Body of pancreas (tissue), 4 donors: ENCODE measurements around the gene UBE2I. TPM values are rescaled to one million over a fixed set of nuclear protein-coding genes. Genes with fewer than 3 reads are reported as not detected.

ENCODE experiments used
- ATAC-seq: fragments of 150-250 bp; one replicate; pipeline ENCODE4 v1.9.1; 2016
- DNase-seq, 4 donors: peaks; one replicate each; pipeline ENCODE4 v3.0.0-alpha.2; 2019
- H3K27ac ChIP-seq, 4 donors: fragments of 200-600 bp; sonication (generic); 1 replicate in 3 of 4; 2 replicates in 1 of 4; pipeline versions ENCODE4 v1.5.1 to v1.6.1; 2016 to 2019; ENCODE audit warnings: mild to moderate bottlenecking in 1 of 4, mixed read lengths in 1 of 4, moderate library complexity in 1 of 4
- H3K27me3 ChIP-seq, 2 donors: fragments of 200-600 bp; sonication (generic); one replicate each; pipeline ENCODE4 v1.6.0; 2016; ENCODE audit warnings: mild to moderate bottlenecking in 1 of 2
- H3K36me3 ChIP-seq, 2 donors: fragments of 200-600 bp; sonication (generic); replicated peaks in 1 of 2; 2 replicates each; pipeline ENCODE4 v1.5.1; 2016; ENCODE audit warnings: low read depth in 2 of 2; ENCODE audit not compliant: insufficient read depth in 1 of 2
- H3K4me1 ChIP-seq: fragments of 200-600 bp; sonication (generic); one replicate; pipeline ENCODE4 v1.6.0; 2016
- H3K4me3 ChIP-seq, 2 donors: fragments of 200-600 bp; sonication (generic); 1 replicate in 1 of 2; 2 replicates in 1 of 2; pipeline ENCODE4 v1.5.1; 2016 to 2019
- H3K9me3 ChIP-seq, 3 donors: fragments of 200-600 bp; sonication (generic); 1 replicate in 2 of 3; 2 replicates in 1 of 3; pipeline ENCODE4 v1.5.1; 2016
- CTCF ChIP-seq, 7 experiments: fragments of 450-650 bp in 4 of 7; fragments of 200-600 bp in 3 of 7; sonication (generic) in 3 of 7; IDR thresholded peaks; one replicate each; pipeline ENCODE4 v1.5.1; 2016 to 2019; ENCODE audit warnings: antibody characterized with exemption in 7 of 7
- POLR2A ChIP-seq, 3 donors: fragments of 450-650 bp; IDR thresholded peaks; one replicate each; pipeline ENCODE4 v1.6.1; 2016; ENCODE audit warnings: antibody characterized with exemption in 3 of 3, mild to moderate bottlenecking in 2 of 3
- WGBS, 2 donors: methylation state at CpG; one replicate each; pipeline ENCODE4 v1.1.5; 2017; 5-methylcytosine and 5-hydroxymethylcytosine counted together
- intact Hi-C: fragments of 100-400 bp; cut with DNase I; formaldehyde crosslinking; loops from one replicate; pipeline ENCODE4 v1.15.1; 2023
- total RNA-seq, 2 donors: library from RNA; depleted of rRNA; stranded (reverse); fragments of >200 nt; gene quantifications; one replicate each; pipeline ENCODE4 v1.1.0, GENCODE V29; 2016

The UBE2I gene
- total RNA-seq, 2 donors from 2014 or later = 25.9 to 81.7 TPM

GRCh38 chr16:1283996-1284616 lies 25.3 kb upstream of the UBE2I start:
- TF ChIP-seq POLR2A (IDR thresholded peaks at IDR 0.05) = no peak
- no peak for TF ChIP-seq CTCF (IDR thresholded peaks at IDR 0.05)
- intact Hi-C loops = no loop called here
- WGBS, 2 donors = 64 to 78% methylated on average over 4 to 16 of the region's 16 CpGs
- peaks cover 0 to 7% of the 10 kb centered on the region in 2 donors for H3K27me3 ChIP-seq
- H3K4me3 ChIP-seq = no peak overlapping the region
- no peak for ATAC-seq
- no peaks in the 10 kb centered on the region for H3K36me3 ChIP-seq
- H3K27ac ChIP-seq = no peak overlapping the region
- no peak for DNase-seq
- no peaks in the 10 kb centered on the region for H3K9me3 ChIP-seq
- peaks cover 3% of the 10 kb centered on the region for H3K4me1 ChIP-seq

GRCh38 chr16:1285669-1286512 lies 23.5 kb upstream of the UBE2I start:
- Histone ChIP-seq H3K9me3 (no peaks in the 10 kb centered on the region), H3K27me3 (peaks cover 0 to 7% of the 10 kb centered on the region in 2 donors), H3K36me3 (no peaks in the 10 kb centered on the region), H3K27ac (no peak overlapping the region), H3K4me3 (no peak overlapping the region), H3K4me1 (peaks cover 4% of the 10 kb centered on the region)
- TF ChIP-seq CTCF (IDR thresholded peaks at IDR 0.05) (no peak), POLR2A (IDR thresholded peaks at IDR 0.05) (no peak)
- DNase-seq (no peak), ATAC-seq (no peak)
- 53 to 65% methylated on average over 29 to 33 of the region's 38 CpGs for WGBS, 2 donors
- intact Hi-C loops = no loop called here

- TF ChIP-seq CTCF (IDR thresholded peaks at IDR 0.05) (no peak), POLR2A (IDR thresholded peaks at IDR 0.05) (no peak)
- WGBS, 2 donors = 66 to 75% methylated on average over 14 to 25 of the region's 25 CpGs
- H3K9me3 ChIP-seq = no peaks in the 10 kb centered on the region
- no peak overlapping the region for H3K27ac ChIP-seq
- H3K36me3 ChIP-seq = no peaks in the 10 kb centered on the region
- peaks cover 4% of the 10 kb centered on the region for H3K4me1 ChIP-seq
- DNase-seq (no peak), ATAC-seq (no peak)
- intact Hi-C loops = no loop called here
- H3K27me3 ChIP-seq = peaks cover 0 to 7% of the 10 kb centered on the region in 2 donors
- H3K4me3 ChIP-seq = no peak overlapping the region
Observed at GRCh38 chr16:1286513-1287094, 22.8 kb upstream of the UBE2I start.

GRCh38 chr16:1287982-1288670 lies 21.3 kb upstream of the UBE2I start:
- Histone ChIP-seq H3K27ac (no peak overlapping the region), H3K4me3 (no peak overlapping the region), H3K36me3 (no peaks in the 10 kb centered on the region), H3K4me1 (peaks cover 4% of the 10 kb centered on the region), H3K27me3 (peaks cover 0 to 7% of the 10 kb centered on the region in 2 donors), H3K9me3 (no peaks in the 10 kb centered on the region)
- no peak for TF ChIP-seq POLR2A (IDR thresholded peaks at IDR 0.05)
- no peak for TF ChIP-seq CTCF (IDR thresholded peaks at IDR 0.05)
- WGBS, 2 donors = 28 to 42% methylated on average over 12 to 40 of the region's 40 CpGs
- DNase-seq (no peak), ATAC-seq (peak; percentile 33)
- intact Hi-C loops = no loop called here
